D341Med (cell line): ENCODE results near the gene LRIT2.

Source experiments
- DNase-seq: peaks from one replicate; pipeline ENCODE4 v3.0.0; 2012; ENCODE audit warnings: low spot score

LRIT2 gene, protein sequence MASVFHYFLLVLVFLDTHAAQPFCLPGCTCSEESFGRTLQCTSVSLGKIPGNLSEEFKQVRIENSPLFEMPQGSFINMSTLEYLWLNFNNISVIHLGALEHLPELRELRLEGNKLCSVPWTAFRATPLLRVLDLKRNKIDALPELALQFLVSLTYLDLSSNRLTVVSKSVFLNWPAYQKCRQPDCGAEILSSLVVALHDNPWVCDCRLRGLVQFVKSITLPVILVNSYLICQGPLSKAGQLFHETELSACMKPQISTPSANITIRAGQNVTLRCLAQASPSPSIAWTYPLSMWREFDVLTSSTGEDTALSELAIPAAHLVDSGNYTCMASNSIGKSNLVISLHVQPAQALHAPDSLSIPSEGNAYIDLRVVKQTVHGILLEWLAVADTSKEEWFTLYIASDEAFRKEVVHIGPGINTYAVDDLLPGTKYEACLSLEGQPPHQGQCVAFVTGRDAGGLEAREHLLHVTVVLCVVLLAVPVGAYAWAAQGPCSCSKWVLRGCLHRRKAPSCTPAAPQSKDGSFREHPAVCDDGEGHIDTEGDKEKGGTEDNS

DNA sequence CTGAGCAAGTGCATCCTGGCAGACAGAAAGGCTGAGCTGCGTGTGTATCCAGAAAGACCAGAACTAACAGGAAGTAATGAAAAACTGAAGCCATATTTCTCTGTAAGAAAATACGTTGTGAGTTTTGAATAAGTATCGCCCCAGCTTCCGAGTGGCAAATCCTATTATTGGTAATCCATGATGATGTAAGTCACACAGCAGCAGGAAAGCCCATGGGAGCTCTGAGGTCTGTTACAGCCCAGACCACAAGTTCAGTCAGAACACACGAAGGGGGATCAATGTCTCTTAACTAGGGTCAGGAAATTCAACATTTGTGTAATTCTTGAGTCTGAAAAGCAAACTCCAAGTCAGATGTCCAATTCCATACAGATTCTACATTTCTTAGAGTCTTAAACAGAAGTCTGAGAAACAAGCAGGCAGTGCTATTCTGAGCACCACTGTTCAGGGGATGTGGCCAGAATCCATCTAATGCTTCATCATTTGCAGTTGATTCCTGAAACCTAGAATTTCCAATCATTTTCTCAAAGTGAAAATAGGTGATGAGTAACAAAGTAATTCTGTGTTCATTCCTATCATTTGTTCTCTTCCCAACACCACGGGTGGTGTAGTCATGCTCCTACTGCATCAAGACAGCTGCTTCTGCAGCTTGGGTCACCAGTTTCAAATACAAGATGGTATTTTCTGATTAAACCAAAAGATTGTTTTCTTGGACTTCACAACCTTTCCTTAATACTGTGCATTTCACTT is at the start of gene LRIT2:
LRIT2 (minus strand) TSS at position 118 of the 747 bp plus-strand sequence; CDS start at position 94, 24 bp downstream.
- DNase-seq: peak; percentile 51

DNA sequence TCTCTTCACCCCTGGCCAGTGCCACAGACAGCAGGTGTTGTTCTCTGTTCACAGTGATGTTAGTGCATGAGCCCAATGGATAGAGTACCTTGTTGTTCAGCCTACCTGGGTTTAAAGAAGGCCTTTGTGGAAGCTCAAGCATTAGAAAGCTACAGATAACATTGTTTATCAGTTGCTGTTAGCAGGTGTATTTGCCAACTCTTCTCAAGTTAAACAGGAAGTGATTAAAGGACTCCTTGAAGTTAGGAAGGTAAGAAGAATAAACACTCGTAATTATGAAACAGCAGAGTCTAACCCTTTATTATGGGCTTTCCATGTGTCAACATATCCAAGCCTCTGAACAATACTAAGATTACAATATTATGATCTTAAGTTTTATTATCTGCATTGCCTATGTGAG is 45.4 kb upstream of the LRIT2 start:
- DNase-seq: no peak

DNA sequence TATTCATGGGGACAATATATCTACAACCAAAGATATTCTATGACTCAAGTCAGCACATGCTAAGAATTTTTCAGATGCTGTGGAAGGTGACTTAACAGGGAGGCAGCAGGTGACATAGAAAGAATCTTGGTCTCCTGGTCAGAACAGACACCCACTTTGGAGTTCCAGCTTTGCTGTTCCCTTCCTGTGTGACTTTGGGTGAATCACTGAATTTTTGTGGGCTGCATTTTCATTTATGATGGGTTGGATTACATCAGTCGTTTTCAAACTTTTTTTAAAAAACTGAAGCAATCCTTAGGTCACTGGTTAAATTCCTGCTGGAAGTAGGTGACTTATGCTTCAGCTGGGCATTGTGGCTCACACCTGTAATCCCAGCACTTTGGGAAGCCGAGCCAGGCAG is 44.4 kb upstream of the LRIT2 start:
- DNase-seq: no peak

DNA sequence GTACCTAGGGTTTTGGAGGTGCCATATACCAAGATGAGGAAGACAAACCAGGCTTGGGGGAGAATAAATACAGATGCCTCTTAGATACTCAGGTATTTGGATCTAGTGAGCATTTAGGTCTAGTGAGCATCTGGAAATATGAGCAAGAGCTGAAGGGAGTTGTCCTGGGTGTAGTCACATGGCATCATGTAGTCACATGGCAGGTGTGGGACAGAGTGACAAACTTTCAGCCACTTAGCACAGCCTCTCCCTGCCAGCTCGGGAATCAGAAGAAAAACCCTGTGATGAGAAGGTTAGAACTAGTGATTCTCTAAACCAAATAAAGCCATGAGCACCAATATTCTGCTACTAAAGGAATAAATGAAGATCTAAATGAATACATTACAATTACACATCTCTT is 43.8 kb upstream of the LRIT2 start:
- no peak for DNase-seq

DNA sequence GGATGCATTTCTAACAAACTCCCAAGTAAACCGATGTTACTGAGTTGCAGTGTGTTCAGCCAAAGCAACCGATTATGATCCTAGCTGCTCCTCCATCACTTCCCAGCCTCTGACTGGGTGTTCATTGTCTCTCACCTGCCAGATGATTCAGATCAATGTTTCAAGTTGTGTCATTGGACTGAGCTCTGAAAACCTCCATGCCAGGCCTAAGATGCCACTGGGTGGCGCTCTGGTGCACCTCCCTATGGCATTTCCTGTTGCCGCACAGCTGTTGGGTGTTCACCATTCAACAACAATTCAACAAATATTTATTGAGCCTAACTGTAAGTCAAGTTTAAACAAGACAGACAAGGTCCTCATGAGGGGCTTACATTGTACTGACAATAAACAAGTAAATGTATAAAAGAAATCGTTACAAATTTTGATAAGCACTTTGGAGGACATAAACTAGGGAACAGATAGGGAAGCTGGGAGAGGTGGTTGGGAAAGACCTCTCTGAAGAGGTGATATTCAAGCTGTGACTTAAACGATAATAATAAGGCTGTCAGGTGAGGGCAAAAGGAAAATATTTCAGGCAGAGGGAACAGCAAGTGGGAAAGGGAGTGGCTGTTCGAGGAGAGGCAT is 42.3 kb upstream of the LRIT2 start:
- no peak for DNase-seq

DNA sequence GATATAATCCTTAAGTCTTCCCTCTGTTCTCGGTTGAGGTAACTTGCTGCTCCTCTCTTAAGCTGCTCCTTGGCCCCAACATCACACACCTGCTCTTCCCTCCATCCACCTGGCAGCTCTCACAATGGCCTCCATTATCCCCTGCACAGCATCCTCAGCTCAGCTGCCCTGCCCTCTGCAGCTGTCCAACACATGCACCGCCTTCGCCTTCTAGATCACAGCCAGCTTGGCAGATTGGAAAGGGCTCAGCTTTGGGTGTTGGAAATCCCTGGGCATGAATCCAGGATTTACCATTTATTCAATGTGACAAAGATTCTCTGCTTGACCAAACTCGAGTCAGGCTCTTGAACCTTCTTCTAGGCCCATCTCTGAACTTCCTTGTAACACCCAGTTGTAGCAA is 40.1 kb upstream of the LRIT2 start:
- peak; percentile 38 for DNase-seq

DNA sequence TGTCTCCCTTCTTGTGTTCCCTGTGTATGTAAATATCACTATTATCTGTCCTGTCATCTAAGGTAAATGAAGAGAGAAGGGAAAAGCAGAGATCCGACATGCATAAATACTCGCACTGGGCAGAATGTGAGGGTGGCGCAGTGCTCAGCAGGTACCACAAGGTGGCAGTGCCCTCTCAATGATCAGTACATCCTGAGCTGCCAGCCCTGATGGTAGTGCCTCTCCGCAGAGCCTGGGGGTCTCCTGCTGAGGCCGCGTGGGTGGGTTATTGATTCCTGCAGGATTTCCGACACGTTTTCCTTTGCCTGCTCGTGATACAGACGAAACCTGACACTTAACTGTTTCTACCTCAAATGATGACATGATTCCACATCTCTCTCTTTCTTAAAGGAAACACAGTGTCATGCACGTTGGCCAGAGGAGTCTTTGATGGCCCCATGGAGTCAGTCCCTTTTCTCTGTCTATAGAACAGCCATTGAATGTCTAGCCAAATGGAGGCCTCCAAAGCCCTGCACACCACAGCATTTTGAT is 39.3 kb upstream of the LRIT2 start:
- DNase-seq: peak; percentile 80

DNA sequence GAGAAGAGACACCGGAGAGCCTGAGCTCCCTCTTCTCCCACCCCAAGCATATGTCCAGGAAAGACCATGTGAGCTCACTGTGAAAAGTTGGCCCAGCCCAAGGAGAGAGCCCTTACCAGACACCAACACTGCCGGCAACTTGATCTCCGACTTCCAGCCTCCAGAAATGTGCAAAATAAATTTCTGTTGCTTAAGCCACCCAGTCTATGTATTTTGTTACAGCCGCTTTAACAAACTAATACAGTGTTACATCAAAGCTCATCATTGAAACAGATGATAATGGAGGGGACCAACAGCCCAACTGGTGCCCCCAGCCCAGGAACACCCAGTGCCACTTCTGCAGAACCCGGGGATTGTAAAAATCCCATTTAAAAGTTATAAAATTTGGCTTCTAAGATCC is 38.4 kb upstream of the LRIT2 start:
- no peak for DNase-seq

DNA sequence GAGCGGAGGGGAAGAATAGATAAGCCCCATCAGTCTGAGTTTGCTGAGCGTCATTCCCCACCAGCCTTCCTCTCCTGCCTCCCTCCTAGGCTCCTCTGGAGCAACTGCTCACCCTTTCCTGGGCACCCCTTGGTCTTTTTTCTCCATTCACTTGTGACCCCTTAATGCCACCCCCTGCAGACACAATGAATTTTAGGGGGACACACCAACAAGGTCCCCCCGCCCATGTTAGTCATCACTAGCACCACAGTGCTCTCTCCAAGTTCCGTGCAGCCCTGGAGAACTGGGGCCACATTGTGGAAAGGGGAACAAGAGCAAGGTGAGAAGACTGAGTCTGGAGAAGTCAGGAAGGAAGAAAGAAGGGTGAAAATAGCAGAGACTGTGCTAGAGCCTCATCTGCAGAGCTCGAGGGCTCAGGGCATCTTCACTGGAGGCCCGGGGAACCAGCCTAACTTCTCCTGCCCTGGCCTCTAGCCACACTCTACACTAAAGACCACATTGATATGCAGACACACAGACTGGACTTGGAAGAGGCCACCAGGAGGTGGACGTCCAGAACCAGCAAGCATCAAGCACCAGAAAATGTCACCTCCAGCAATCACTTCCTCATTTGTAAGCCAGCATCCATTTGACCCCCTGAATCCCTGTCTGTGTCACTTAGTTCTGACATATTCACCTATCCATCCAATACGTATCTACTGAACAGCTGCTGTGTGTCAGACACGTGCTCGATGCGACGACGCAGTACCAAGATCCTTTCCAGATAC is 37.0 kb upstream of the LRIT2 start:
- DNase-seq: no peak

DNA sequence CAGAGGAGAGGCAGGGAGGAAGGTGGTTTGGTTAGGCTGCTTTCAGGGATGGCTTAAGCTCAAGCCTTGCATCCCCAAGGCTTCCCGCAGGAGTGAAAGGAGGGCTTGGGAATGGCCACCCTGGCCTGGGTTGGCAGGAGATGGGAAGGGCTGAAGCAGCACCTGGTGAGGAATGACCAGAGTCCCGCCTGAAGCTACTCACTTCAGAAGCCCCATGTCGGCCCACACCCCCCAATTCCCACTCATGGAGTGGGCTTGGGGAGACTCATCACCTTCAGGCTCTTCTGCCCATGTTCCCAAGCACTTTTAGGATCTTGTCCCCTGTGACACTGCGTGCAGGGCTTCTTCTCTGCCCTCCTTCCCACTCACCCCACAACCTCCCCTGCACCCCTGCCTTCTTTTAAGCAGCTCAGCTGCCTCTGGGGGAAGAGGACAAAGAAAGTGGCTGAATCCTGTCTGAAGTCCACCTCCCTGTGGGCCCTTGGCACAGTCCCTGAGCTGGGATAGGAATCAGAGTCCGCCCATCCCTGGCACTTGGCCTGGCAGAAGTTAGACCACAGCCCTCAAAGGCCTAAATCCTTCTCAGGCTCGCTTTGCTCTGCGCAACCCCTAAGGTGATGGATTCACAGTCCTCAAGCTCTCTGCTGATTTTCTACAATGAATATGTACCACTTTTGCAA is 36.0 kb upstream of the LRIT2 start:
- no peak for DNase-seq

DNA sequence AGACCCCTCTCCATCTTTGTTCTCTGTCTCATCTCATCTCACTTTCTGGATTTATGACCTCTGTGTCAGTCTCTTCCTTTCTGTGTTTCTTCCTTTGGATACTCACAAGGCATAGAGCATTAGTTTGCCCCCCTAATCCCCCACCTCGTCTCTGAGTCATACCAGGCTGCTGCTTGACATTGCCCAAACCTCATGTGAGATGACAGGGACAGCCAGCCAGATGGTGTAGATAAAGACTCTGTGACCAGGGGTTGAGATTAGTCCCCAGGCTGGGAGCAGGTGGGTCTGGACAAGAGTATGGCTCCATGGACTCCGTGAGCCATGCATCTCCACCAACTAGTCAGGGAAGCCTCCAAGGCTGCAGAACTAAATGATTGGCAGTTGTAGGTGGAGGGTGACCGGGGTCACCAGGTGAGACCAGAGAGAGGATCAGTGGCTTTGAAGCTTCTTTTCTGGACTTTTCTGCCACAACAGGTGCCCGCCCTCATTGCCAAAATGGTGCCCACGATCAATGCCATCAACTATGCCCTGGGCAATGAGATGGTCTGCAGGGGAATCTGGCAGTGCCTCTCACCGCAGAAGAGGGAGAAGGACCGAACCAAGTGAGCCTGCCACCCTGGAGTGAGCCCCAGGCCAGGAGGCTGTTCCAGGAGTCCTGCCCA is 32.8 kb upstream of the LRIT2 start:
- DNase-seq: no peak

DNA sequence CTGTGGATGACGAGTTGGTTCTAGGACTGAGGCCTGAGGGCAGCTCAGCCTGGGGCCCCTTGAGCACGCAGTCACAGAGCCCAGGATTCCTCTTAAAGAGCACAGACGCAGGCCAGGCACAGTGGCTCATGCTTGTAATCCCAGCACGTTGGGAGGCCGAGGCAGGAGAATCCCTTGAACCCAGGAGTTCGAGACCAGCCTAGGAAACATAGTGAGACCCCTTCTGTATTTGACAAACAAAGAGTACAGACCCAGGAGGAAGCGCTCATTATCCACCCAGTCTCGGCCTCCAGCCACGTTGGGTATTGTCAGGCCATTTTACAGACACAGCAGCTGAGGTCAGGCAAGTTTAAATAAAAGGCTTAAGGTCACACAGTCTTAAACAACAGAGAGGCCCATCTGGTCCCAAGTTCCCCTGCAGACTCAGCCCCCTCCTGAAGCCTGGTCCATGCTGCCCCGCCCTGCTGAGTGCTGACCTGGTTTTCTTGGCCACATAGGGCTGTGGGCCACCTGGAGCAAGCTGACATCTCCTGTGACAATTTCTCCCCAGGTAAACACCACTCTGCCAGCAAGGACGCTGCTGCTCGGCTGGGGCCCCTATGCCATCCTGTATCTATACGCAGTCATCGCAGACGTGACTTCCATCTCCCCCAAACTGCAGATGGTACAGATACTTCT is 32.1 kb upstream of the LRIT2 start:
- DNase-seq: no peak

DNA sequence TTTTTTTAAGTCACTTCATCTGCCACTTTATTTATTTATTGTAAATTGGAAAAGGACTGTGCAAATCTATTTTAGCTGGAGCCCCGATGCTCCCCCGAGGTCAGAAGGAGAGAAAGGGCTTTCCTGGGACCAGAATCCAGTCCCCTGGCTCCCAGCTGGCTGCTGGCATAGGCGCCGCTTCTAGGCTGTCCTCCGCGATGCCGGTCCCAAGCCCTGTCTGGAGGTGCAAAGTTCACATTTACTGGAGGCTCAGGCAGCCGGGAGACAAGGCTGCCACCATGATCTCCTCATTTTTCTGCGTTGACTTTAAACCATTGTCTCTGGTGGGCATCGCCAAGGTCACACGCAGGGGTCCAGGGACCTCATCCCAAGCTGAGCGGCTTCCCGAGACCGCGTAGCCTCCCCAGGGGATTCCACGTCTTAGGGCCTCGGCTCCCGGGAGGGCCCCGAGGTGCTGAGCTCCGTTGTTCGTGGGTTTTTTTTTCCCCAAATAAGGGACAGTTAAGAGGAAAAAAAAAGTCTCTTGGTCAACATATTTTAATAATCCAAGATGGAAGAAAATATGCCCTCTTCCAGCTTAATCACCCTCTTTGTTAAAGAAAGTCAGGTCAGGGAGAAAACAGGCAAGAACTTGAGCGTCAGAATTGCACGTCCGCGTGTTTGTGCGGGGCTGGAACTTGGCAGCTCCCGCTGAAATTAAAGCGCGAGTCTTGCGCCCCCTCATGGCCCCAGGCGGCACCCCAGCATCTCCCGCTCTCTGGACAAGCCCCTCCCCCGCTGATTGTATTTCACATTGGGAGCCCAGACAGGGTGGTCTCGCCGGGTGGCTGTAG is 31.4 kb upstream of the LRIT2 start:
- DNase-seq: peak; percentile 83

DNA sequence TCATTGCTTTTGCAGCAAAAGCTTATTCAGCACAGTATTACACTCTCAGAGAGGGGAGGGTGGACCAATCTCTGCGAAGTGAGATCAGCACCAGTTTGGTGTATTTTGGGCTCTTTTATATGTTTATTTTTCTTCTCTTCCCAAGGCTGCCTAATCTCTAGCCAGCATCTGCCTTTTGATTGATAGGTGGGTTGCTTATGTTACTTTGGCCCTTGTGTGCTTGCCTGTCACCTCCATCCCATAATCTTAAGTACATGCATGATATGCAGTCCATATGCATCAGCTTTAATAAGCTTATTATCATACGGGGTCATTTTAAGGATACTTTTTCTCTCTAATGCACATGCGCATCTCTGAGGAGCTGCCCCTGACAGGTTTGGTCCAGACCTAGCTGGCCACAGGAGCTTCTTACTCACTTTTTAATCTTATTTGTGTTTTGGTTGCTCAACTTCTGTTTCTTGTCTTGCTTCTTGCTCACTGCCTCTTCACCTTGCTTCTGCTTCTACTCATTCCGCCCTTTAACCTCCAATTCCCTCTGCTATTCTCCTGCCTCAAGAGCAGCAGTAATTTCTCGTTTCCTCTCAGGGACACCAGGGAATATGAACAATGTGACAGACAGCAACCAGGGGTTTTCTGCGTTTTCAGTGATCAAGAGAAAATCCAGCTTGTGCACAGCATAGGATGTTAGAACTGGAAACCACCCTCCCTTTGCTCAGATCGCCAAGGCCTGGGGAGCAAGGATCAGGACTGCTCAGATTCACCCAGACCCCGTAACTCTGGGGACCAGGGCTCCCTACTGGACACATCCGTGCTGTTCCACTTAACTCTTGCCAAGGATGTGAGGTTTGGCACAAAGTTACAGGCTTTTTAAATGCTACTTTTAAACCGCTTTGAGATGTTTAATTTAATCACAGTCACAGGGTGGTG is 29.5 kb upstream of the LRIT2 start:
- DNase-seq: no peak

DNA sequence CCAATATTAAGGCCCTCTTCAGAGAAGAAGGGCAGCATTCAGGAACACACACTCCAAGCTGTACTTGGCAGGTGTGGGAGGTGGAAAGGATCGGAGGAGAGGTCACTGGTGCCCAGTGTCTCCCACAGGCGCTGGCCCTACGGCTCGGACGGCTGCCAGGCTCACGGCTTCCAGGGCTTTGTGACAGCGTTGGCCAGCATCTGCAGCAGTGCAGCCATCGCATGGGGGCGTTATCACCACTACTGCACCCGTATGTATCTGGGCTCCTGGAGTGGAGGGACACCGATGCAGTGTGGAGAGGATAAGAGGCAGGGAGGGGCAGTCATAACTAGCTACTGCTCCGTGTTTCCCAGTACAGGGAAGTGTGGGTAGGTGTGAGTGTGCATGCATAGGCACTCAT is 23.4 kb upstream of the LRIT2 start:
- no peak for DNase-seq

DNA sequence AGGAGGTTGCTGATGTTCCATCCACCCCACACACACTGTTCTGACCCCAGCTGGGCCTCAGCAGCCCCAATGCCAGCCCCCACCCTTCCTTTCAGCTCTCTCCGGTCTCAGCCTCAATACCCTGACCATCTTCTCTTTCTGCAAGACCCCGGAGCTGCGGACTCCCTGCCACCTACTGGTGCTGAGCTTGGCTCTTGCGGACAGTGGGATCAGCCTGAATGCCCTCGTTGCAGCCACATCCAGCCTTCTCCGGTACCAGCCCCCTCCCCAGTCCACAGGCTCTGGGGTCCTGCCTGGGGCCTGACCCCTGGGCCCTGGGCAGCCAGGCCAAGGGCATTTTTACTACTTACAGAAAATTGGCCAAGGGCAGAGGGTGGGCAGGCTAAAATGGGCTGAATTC is 22.2 kb upstream of the LRIT2 start:
- DNase-seq: no peak

DNA sequence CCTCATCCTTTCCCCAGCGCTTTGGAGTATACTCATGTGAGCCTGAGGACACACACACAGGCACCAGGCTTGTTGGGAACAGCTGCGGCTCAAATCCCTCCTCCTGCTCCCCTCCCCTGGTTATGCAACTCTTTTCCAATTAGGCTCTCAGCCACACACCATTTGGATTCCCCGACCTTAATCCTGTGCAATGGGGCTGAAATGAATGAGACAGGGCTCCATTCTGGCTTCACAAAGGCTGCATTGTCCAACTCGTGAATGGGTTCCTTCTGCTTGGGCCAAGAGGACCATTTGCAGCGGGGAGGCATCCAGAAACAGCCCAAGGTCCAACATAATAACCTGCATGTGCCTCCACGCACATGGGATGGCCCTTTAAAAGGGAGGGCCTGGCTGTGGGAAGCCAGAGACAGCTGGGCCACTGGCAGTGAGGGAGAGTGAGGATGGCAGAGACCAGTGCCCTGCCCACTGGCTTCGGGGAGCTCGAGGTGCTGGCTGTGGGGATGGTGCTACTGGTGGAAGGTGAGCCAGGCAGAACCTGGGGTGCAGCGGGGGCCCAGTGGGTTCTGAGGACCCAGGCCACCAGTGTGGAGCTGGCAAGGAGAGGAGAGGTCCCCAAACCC is 19.4 kb upstream of the LRIT2 start, which contains the start of gene RGR:
RGR (plus strand) TSS at position 403 of the 620 bp plus-strand sequence; CDS start at position 441, 38 bp downstream.
- peak; percentile 74 for DNase-seq
